ENCODE data around the gene AJAP1. TPM values are rescaled to one million over a fixed set of nuclear protein-coding genes. Genes with fewer than 3 reads are reported as not detected.
A peak's percentile ranks its signal among the peaks of the same experiment; 100 is the strongest.

Gene AJAP1
- total and polyA plus RNA-seq, 2 donors (not counting 1 experiment from before 2014, with no cell fraction given): not detected

GRCh38 chr1:4797429-4797828, 143.0 kb downstream of the AJAP1 start:
- H3K9me3 ChIP-seq (ENCODE audit: control extremely low read depth in 1 of 3, control insufficient read depth in 2 of 3, insufficient read depth in 1 of 3, low read length in 2 of 3): peaks cover 0 to 12% (median 0%) of the 10 kb centered on the region in 3 donors
- H3K4me1 ChIP-seq (ENCODE audit: control insufficient read depth in 2 of 2, insufficient read depth in 2 of 2, low read length in 2 of 2): peaks cover 8 to 39% of the 10 kb centered on the region in 2 donors
- H3K4me3 Mint-ChIP-seq: no peak overlapping the region
- no peak overlapping the region for H3K9ac ChIP-seq (ENCODE audit: low read length)
- H3K4me2 ChIP-seq (replicated peaks; ENCODE audit: low read depth, low read length, poor library complexity, severe bottlenecking): no peak overlapping the region
- peaks cover 7% of the 10 kb centered on the region for H3K27me3 Mint-ChIP-seq
- peak overlapping the region; percentile 26 for H3K27ac Mint-ChIP-seq
- ChIA-PET POLR2A (no interaction called here), CTCF (no interaction called here)
- H2AFZ ChIP-seq (ENCODE audit: insufficient read depth, low read depth, low read length, poor library complexity, severe bottlenecking): peak overlapping the region; percentile 30
- H3K9me3 Mint-ChIP-seq (ENCODE audit: insufficient read depth): no peaks in the 10 kb centered on the region
- H3K79me2 ChIP-seq (ENCODE audit: control insufficient read depth, insufficient read depth, low read length): no peaks in the 10 kb centered on the region
- intact Hi-C loops (cut with micrococcal nuclease): no loop called here
- H3K36me3 ChIP-seq (replicated peaks in 1 of 2; ENCODE audit: control extremely low read depth in 1 of 2, control insufficient read depth in 1 of 2, extremely low read depth in 1 of 2, insufficient read depth in 2 of 2, low read length in 1 of 2): no peaks in the 10 kb centered on the region
- no peak for TF ChIP-seq CTCF (IDR thresholded peaks at IDR 0.05)
- TF ChIP-seq EZH2 (IDR thresholded peaks at IDR 0.05; ENCODE audit: borderline replicate concordance, insufficient read depth, low read depth, low read length, poor library complexity, severe bottlenecking): no peak
- H3K4me3 ChIP-seq (ENCODE audit: control extremely low read depth in 1 of 5, extremely low read depth in 1 of 5, insufficient read depth in 1 of 5, low read depth in 2 of 5, low read length in 4 of 5): no peak overlapping the region
- ATAC-seq (ENCODE audit: low read depth) (no peak), DNase-seq (no peak)
- 100% methylated on average over 2 of the region's 5 CpGs for WGBS (ENCODE audit: insufficient coverage)
- H3K4me1 Mint-ChIP-seq: peaks cover 21% of the 10 kb centered on the region
- H3K27me3 ChIP-seq (replicated peaks in 1 of 4; ENCODE audit: control extremely low read depth in 1 of 4, control insufficient read depth in 3 of 4, insufficient read depth in 4 of 4, low read length in 3 of 4): no peaks in the 10 kb centered on the region
- H4K20me1 ChIP-seq (ENCODE audit: control insufficient read depth, insufficient read depth, low read length, poor library complexity, severe bottlenecking): no peaks in the 10 kb centered on the region
- peak overlapping the region in 1 of 2 donors; percentile 52 for H3K27ac ChIP-seq (ENCODE audit: low read length in 2 of 2)

DNA sequence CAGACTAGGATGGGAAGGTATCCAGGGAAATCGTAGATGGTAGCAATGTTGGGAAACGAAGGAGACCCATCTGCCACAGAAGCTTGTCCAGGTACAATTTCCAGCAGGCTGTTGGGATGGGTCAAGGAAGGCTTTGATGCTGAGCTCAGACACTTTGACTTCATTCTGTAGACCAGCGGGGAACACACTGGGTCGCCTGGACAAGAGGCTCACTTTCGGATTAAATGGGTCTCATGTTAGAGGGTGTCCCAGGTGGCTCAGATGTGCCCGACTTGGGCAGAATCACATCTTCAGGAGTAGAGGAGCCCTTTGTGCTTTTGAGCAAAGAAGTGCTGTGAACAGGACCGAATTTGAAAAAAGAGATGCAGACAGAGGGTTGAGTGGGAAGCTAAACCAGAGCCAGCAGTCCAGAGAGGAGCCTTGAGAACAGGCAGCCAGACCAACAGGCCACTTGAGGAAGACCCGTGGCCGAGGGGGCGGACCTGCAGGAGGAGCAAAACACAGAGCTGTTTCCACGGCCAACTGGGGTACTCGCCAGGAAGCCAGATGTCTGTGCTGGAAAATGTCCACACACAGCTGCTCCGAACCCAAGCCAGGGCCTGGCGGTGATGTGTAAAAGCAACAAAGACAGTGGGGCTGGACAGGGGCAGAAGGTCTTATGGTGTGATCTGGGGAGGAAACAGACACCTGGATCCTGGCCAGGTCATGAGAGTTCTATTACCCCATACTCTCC, 146.9 kb downstream of the AJAP1 start:
- no peak for TF ChIP-seq EZH2 (IDR thresholded peaks at IDR 0.05; ENCODE audit: borderline replicate concordance, insufficient read depth, low read depth, low read length, poor library complexity, severe bottlenecking)
- no peak for TF ChIP-seq CTCF (IDR thresholded peaks at IDR 0.05)
- Histone ChIP-seq H3K4me1 (ENCODE audit: control insufficient read depth in 2 of 2, insufficient read depth in 2 of 2, low read length in 2 of 2) (peaks cover 5 to 14% of the 10 kb centered on the region in 2 donors), H3K27me3 (replicated peaks in 1 of 4; ENCODE audit: control extremely low read depth in 1 of 4, control insufficient read depth in 3 of 4, insufficient read depth in 4 of 4, low read length in 3 of 4) (peaks cover 0 to 3% (median 0%) of the 10 kb centered on the region in 4 experiments), H3K9ac (ENCODE audit: low read length) (no peak overlapping the region), H3K4me2 (replicated peaks; ENCODE audit: low read depth, low read length, poor library complexity, severe bottlenecking) (no peak overlapping the region), H3K27ac (ENCODE audit: low read length in 2 of 2) (no peak overlapping the region), H2AFZ (ENCODE audit: insufficient read depth, low read depth, low read length, poor library complexity, severe bottlenecking) (no peak overlapping the region), H3K36me3 (replicated peaks in 1 of 2; ENCODE audit: control extremely low read depth in 1 of 2, control insufficient read depth in 1 of 2, extremely low read depth in 1 of 2, insufficient read depth in 2 of 2, low read length in 1 of 2) (no peaks in the 10 kb centered on the region), H3K9me3 (ENCODE audit: control extremely low read depth in 1 of 3, control insufficient read depth in 2 of 3, insufficient read depth in 1 of 3, low read length in 2 of 3) (peaks cover 0 to 10% (median 0%) of the 10 kb centered on the region in 3 donors), H3K4me3 (ENCODE audit: control extremely low read depth in 1 of 5, extremely low read depth in 1 of 5, insufficient read depth in 1 of 5, low read depth in 2 of 5, low read length in 4 of 5) (no peak overlapping the region), H4K20me1 (ENCODE audit: control insufficient read depth, insufficient read depth, low read length, poor library complexity, severe bottlenecking) (no peaks in the 10 kb centered on the region), H3K79me2 (ENCODE audit: control insufficient read depth, insufficient read depth, low read length) (no peaks in the 10 kb centered on the region)
- no peak for DNase-seq
- intact Hi-C loops (cut with micrococcal nuclease): no loop called here
- ChIA-PET CTCF (no interaction called here), POLR2A (no interaction called here)
- no peak for ATAC-seq (ENCODE audit: low read depth)
- Mint-ChIP-seq H3K27ac (no peak overlapping the region), H3K4me1 (peaks cover 10% of the 10 kb centered on the region), H3K4me3 (no peak overlapping the region), H3K27me3 (peaks cover 19% of the 10 kb centered on the region), H3K9me3 (ENCODE audit: insufficient read depth) (no peaks in the 10 kb centered on the region)
- WGBS (ENCODE audit: insufficient coverage): 90% methylated on average over 14 of the region's 14 CpGs

Measured in B cell (primary cell).